H1 (cell line): Measurements from ENCODE around the gene GPC2. TPM values are rescaled to one million over a fixed set of nuclear protein-coding genes. Genes with fewer than 3 reads are reported as not detected.

ENCODE experiments used
- CTBP2 ChIP-seq: IDR thresholded peaks from 2 replicates; pipeline ENCODE4 v1.7.0; 2011; ENCODE audit warnings: borderline replicate concordance, mild to moderate bottlenecking, moderate library complexity, mixed read lengths, low read length; ENCODE audit not compliant: insufficient read depth, insufficient read length
- TBP ChIP-seq: IDR thresholded peaks from 2 replicates; pipeline ENCODE4 v1.6.1; 2011; ENCODE audit warnings: low read depth, low read length, improper control_type of control experiment
- TCF12 ChIP-seq: IDR thresholded peaks from 2 replicates; pipeline ENCODE4 v1.6.1; 2011; ENCODE audit warnings: low read depth, mild to moderate bottlenecking, low read length
- polyA plus RNA-seq, 7 experiments: library from polyadenylated mRNA; depleted of rRNA in 3 of 7; stranded (reverse) in 5 of 7; unstranded in 2 of 7; fragments of >200 nt in 5 of 7; fragments of 200-250 nt in 2 of 7; gene quantifications; 1 replicate in 5 of 7; 2 replicates in 1 of 7; 4 replicates in 1 of 7; pipeline versions ENCODE4 v1.2.1 to v1.2.3, GENCODE V29; 2011 to 2013; ENCODE audit warnings: missing spikeins in 2 of 7, mixed read lengths in 2 of 7
- total RNA-seq: library from RNA; stranded (reverse); fragmentation: NEBNext Ultra II Directional; extraction: Animal tissue kit (Norgen Biotek cat#: 25700); gene quantifications from 2 replicates; pipeline ENCODE4 v1.2.1, GENCODE V29; 2021

Gene GPC2
- total and polyA plus RNA-seq, 2 of the 8 experiments (the other 6 are each of a cell fraction or from before 2014, with no cell fraction given) = 25.3 to 44.8 TPM

- TF ChIP-seq CTBP2 (no peak), TBP (no peak), TCF12 (no peak)
Observed at GRCh38 chr7:100120733-100121036, 56.5 kb downstream of the GPC2 start (continued).
